GM19023 (cell line): ENCODE measurements around the gene RETSAT.
"Not testable (repeated sequence)": the region's sequence is repeated elsewhere in the genome, so short reads cannot be mapped to it uniquely, and the experiment has no call there.

Experiments used
- ATAC-seq: cut with Tn5 transposase; IDR thresholded peaks from one replicate; pipeline ENCODE4 v1.9.1; 2021; ENCODE audit warnings: mild to moderate bottlenecking, moderate library complexity; ENCODE audit not compliant: unreplicated experiment

RETSAT gene

GRCh38 chr2:85334928-85335327, 19.4 kb downstream of the RETSAT start:
- no peak for ATAC-seq

DNA sequence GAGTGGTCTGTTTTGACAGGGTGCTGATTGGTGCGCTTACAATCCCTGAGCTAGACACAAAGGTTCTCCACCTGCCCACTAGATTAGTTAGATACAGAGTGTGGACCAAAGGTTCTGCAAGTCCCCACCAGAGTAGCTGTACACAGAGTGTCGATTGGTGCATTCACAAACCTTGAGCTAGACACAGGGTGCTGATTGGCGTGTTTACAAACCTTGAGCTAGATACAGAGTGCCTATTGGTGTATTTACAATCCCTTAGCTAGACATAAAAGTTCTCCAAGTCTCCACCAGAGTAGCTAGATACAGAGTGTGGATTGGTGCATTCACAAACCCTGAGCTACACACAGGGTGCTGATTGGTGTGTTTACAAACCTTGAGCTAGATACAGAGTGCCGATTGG, 20.5 kb downstream of the RETSAT start:
- not testable (repeated sequence) for ATAC-seq

- no peak for ATAC-seq
These were observed 23.3 kb downstream of the RETSAT start for GRCh38 chr2:85330839-85331636.

- ATAC-seq: not testable (repeated sequence)
These were observed 24.6 kb downstream of the RETSAT start for GRCh38 chr2:85329701-85330100.

DNA sequence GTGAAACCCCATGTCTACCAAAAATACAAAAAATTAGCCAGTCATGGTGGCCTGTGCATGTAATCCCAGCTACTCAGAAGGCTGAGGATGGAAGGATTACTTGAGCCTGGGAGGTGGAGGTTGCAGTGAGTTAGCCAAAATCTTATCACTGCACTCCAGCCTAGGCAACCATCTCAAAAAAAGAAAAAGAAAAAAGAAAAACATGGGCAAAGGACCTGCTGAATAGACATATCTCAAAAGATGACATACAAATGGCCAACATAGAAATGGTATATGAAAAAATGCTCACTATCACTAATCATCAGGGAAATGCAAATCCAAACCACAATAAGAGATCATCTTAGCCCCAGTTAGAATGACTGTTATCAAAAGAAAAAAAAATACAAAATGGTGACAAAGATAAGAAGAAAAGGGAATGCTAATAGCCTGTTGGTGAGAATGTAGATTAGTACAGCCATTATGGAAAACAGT, 25.1 kb downstream of the RETSAT start:
- ATAC-seq: no peak

GRCh38 chr2:85327822-85328617, 26.3 kb downstream of the RETSAT start, which contains the start of gene TGOLN2:
TSS of gene TGOLN2 (minus strand) at chr2:85327989. CDS start at chr2:85327962, 27 bp downstream.
- ATAC-seq: peak; percentile 86

DNA sequence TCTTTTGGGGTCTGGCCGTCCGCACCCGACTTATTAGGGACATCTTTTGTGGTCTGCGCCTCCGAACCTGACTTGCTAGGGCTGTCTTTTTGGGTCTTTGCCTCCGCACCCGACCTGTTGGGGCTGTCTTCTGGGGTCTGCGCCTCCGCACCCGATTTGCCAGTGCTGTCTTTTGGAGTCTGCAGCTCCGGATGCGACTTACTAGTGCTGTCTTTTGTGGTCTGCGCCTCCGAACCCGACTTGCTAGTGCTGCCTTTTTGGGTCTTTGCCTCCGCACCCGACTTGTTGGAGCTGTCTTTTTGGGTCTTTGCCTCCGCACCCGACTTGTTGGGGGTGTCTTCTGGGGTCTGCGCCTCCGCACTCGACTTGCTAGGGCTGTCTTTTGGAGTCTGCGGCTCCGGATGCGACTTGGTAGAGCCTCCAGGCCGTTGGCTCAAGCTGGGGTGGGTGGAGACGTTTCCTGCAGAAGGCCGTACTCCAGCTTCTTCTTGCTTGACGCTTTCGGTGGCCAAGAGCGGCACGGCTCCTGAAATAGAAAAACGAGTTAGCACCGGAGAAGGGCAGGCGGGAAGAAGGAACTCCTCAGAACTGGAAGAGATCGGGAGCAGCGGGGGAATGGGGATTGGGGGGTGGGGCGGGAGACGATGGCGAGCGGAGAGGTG, 27.0 kb downstream of the RETSAT start:
- no peak for ATAC-seq

GRCh38 chr2:85326406-85327159, 27.7 kb downstream of the RETSAT start:
- ATAC-seq: peak; percentile 31

DNA sequence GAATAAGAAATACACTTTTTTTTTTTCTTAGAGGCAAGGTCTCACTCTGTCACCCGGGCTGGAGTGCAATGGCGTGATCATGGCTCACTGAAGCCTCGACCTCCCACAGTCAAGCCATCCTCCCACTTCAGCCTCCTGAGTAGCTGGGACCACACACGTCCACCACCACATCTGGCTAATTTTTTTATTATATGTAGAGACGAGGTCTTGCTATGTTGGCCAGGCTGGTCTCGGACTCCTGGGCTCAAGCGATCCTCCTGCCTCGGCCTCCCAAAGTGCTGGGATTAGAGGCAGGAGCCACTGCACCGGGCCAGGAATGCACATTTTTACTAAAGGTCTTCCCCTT, 28.9 kb downstream of the RETSAT start:
- no peak for ATAC-seq

DNA sequence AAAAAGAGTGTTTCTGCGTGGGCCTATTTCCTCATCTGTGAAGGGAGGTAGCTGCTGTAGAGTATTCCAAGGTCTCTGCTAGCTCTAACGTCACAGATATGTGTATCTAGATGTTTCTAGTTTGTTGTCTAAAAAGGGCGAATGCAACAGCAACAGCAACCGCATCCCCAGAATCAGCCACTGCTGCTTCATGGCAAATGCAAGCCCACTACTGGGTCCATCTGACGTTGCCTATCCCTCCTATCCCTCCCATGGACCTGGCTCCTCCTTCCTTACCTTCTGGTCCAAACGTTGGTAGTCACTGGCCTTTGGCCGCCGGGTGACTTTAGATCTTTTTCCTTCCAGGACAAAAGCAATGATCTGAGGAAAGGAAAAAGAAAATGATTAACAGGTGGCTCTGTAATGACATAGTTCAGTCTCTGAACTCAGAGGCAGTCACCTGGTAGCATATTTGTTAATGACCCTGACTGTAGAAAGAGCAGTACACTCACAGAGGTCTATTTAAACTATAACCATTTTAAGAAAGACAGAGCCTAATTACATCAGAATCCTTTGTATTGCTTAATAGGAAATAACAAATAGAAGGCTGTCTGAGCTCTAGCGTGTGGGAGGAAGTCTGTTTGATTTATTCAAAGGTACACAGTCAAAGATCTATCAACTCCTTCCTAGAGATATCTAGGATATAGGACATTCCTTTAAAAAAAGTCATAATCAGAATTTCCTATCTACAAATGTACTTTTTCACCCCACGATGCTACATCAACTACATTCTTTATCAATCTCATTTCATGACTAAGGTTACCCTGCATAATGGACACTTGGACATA, 29.5 kb downstream of the RETSAT start:
- ATAC-seq: no peak

- ATAC-seq: not testable (repeated sequence)
These were observed 30.4 kb downstream of the RETSAT start for GRCh38 chr2:85323988-85324367.

GRCh38 chr2:85323351-85323987, 30.9 kb downstream of the RETSAT start:
- ATAC-seq: no peak

- no peak for ATAC-seq
These were observed 34.5 kb downstream of the RETSAT start for GRCh38 chr2:85319796-85320195.

GRCh38 chr2:85318222-85319074, 35.9 kb downstream of the RETSAT start:
- ATAC-seq: no peak

GRCh38 chr2:85315921-85316320, 38.4 kb downstream of the RETSAT start:
- ATAC-seq: not testable (repeated sequence)

- ATAC-seq: no peak
These were observed 39.5 kb downstream of the RETSAT start for GRCh38 chr2:85314884-85315242.

GRCh38 chr2:85312404-85312803, 41.9 kb downstream of the RETSAT start:
- no peak for ATAC-seq

- peak; percentile 58 for ATAC-seq
These were observed 44.0 kb downstream of the RETSAT start for GRCh38 chr2:85310330-85310729.
